Activated naive CD4-positive, alpha-beta T cell treated with anti-CD3 and anti-CD28 coated beads for 36 hours (primary cell): ENCODE measurements around the gene FBXL2. TPM values are rescaled to one million over a fixed set of nuclear protein-coding genes. Genes with fewer than 3 reads are reported as not detected.

ENCODE experiments used
- CTCF ChIA-PET: fragments of 350-600 bp; sonication (Branson Sonifier 250); formaldehyde crosslinking; loops from one replicate; lab custom pipeline; 2021; ENCODE audit warnings: antibody characterized with exemption; lab: Charles Lee
- DNase-seq: peaks from one replicate; pipeline ENCODE4 v3.0.0-alpha.2; 2020
- H3K27ac Mint-ChIP-seq: one replicate; pipeline ENCODE4 v1.8.0; 2021; ENCODE audit warnings: mild to moderate bottlenecking, mixed read lengths
- H3K27me3 Mint-ChIP-seq: one replicate; pipeline ENCODE4 v1.8.0; 2021; ENCODE audit warnings: low read depth, mixed read lengths
- H3K36me3 Mint-ChIP-seq: one replicate; pipeline ENCODE4 v1.8.0; 2021; ENCODE audit warnings: low read depth, mixed read lengths
- H3K4me1 Mint-ChIP-seq: one replicate; pipeline ENCODE4 v1.8.0; 2021; ENCODE audit warnings: low read depth, mixed read lengths
- H3K4me3 Mint-ChIP-seq: one replicate; pipeline ENCODE4 v1.8.0; 2021; ENCODE audit warnings: mild to moderate bottlenecking, moderate library complexity, mixed read lengths
- H3K9me3 Mint-ChIP-seq: one replicate; pipeline ENCODE4 v1.8.0; 2021; ENCODE audit warnings: mixed read lengths
- intact Hi-C: fragments of 100-400 bp; cut with micrococcal nuclease; formaldehyde crosslinking; loops from one replicate; pipeline ENCODE4 v1.15.1; 2023
- total RNA-seq, 2 experiments: library from RNA; stranded (reverse); gene quantifications; one replicate each; pipeline ENCODE4 v1.2.3, GENCODE V29; 2021

Gene FBXL2
- total RNA-seq, 2 experiments from 2014 or later, result not detected

DNA sequence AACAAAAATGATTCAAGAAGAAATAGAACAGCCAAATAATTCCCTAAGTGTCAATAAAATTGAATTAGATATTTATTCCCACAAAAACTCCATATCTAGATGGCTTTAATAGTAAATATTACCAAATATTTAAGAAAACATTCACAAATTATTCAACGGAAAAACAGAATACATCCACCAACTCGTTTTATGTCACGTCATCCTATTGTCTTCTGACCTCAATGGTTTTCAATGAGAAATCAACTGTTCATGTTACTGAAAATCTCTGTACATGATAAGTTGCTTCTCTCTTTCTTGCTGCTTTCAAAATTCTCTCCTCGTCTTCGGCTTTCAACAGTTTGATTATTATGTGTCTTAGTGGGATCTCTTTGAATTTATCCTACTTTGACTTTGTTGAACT lies 17.1 kb upstream of the FBXL2 start:
- intact Hi-C loops, result no loop called here
- no peaks in the 10 kb centered on the region for H3K9me3 Mint-ChIP-seq
- DNase-seq, result no peak
- CTCF ChIA-PET, result no interaction called here
- no peaks in the 10 kb centered on the region for H3K36me3 Mint-ChIP-seq
- H3K4me1 Mint-ChIP-seq, result no peaks in the 10 kb centered on the region
- H3K4me3 Mint-ChIP-seq, result no peak overlapping the region
- no peak overlapping the region for H3K27ac Mint-ChIP-seq
- peaks cover 4% of the 10 kb centered on the region for H3K27me3 Mint-ChIP-seq

DNA sequence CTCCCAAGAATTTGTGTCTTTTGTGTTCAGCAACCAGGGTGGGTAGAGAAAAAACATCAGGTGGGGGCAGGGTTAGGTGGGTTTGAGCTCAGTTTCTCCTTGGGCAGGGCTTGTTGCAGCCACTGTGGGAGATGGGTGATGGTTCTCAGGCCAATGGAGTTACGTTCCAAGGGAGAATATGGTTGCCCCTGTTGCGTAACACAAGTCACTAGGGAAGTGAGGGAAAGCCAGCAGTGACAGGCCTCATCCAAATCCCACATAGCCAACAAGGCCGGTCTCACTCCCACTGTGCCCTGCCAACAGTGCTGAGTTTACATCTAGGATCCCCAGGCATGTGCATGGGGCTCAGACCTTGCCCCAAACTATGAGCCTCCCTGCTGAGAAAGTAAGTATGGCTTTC lies 7.9 kb upstream of the FBXL2 start:
- Mint-ChIP-seq H3K27ac (no peak overlapping the region), H3K4me3 (no peak overlapping the region), H3K27me3 (peaks cover 11% of the 10 kb centered on the region), H3K36me3 (no peaks in the 10 kb centered on the region), H3K9me3 (peaks cover 7% of the 10 kb centered on the region), H3K4me1 (no peaks in the 10 kb centered on the region)
- CTCF ChIA-PET, result no interaction called here
- DNase-seq, result no peak
- intact Hi-C loops, result no loop called here

DNA sequence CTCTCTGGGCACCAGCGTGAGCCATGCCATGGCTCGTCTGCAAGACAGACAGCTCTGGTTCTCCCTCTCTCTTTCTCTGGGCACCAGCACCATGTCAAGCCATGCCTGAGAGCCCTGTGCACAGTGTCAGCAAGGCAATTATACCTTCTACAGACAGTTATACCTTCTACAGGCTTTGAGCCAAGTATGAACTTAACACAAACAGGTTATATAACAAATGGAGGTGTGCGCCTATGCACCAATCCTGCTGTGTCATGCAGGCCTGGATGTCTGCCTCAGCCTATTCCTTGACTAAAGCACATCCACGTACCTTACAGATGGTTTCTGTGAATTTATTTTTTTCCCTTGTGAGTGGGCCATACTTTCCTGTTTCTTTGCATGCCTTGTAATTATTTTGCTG lies 5.9 kb upstream of the FBXL2 start:
- no peaks in the 10 kb centered on the region for H3K4me1 Mint-ChIP-seq

DNA sequence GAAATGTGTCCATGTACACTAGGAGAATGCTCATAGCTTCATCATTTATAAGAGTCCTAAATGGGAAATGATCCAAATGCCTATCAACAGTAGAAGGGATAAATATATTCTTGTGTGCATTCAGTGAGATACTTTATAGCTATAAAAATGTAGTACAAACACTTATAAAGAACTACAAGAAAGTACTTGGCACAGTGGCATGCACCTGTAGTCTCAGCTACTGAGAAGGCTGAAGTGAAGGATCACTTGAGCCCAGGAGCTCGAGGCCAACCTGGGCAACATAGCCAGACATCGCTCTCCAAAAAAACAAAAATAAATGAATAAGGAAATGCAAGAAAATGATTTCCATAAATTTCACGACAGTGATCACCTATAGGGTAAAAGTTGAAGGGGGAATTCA lies 3.6 kb upstream of the FBXL2 start:
- no peak overlapping the region for H3K4me3 Mint-ChIP-seq
- intact Hi-C loops, result no loop called here
- H3K4me1 Mint-ChIP-seq, result peaks cover 3% of the 10 kb centered on the region
- peaks cover 22% of the 10 kb centered on the region for H3K27me3 Mint-ChIP-seq
- no peak overlapping the region for H3K27ac Mint-ChIP-seq
- no peaks in the 10 kb centered on the region for H3K9me3 Mint-ChIP-seq
- no peak for DNase-seq
- H3K36me3 Mint-ChIP-seq, result no peaks in the 10 kb centered on the region
- CTCF ChIA-PET, result no interaction called here

More for the DNA sequence above, 5.9 kb upstream of the FBXL2 start:
- no peak overlapping the region for H3K27ac Mint-ChIP-seq
- intact Hi-C loops, result no loop called here
- H3K4me3 Mint-ChIP-seq, result no peak overlapping the region
- no peaks in the 10 kb centered on the region for H3K36me3 Mint-ChIP-seq
- H3K27me3 Mint-ChIP-seq, result peaks cover 14% of the 10 kb centered on the region
- H3K9me3 Mint-ChIP-seq, result peaks cover 4% of the 10 kb centered on the region
- DNase-seq, result no peak
- CTCF ChIA-PET, result no interaction called here

DNA sequence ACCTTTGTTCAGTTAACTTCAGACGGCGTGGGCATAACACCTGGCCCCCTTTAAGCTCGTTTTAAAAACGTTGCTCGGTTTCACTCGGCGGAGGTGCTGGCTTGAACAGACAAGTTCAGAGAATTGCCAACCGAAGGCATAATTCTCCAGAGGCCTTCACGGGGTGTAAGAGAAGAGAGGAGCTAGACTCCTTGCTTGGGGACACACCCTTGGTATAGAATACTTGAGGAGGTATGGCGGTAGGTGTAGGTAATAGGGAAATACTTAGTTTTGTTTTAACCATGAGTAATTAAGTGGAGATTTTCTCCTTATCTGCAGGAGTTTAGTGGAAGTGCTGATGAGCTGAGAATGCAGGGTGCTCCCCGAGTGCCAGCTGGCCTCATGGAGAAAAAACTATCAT lies 921 bp downstream of the FBXL2 start:
- H3K27me3 Mint-ChIP-seq, result peaks cover 38% of the 10 kb centered on the region
- H3K4me1 Mint-ChIP-seq, result peaks cover 3% of the 10 kb centered on the region
- DNase-seq, result no peak
- intact Hi-C loops, result no loop called here
- H3K27ac Mint-ChIP-seq, result no peak overlapping the region
- H3K36me3 Mint-ChIP-seq, result no peaks in the 10 kb centered on the region
- H3K4me3 Mint-ChIP-seq, result no peak overlapping the region
- H3K9me3 Mint-ChIP-seq, result no peaks in the 10 kb centered on the region
- CTCF ChIA-PET, result interaction anchor here (1.1 kb wide), 1 partner anchor 95 kb away, joined by 3 read pairs; no protein-coding TSS in a partner anchor

DNA sequence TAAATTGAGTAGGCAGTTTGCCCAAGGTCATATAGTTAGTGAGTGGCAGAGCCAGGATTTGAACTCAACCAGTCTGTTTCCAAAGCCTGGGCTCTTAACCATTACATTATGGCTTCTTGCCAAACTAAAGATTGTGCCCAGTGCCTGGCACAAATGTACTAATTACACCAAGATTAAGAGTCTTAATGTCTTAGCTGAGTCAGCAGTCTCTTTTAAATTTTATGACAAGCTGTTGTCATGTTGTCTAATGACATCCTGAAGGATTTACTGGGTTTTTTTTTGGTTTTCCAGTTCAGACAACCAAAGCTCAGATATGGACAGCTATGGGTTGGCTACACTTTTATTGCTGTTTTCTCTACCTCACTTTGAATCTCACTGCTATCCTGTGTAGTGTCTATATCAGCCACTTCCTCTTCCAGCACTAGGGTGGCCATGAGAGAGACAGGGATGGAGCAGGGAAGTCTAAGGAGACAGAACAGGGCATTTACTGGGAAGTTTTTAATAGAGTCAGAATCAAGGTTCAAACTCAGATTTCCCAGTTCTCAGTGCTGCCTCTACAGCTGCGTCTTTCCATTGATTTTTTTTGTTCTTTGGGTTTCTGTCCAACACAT lies 10.5 kb downstream of the FBXL2 start:
- Mint-ChIP-seq H3K4me1 (no peaks in the 10 kb centered on the region), H3K9me3 (peaks cover 8% of the 10 kb centered on the region), H3K27me3 (peaks cover 38% of the 10 kb centered on the region), H3K36me3 (no peaks in the 10 kb centered on the region), H3K27ac (no peak overlapping the region), H3K4me3 (no peak overlapping the region)
- intact Hi-C loops, result no loop called here
- DNase-seq, result no peak
- CTCF ChIA-PET, result interaction anchor here (0.8 kb wide), 1 partner anchor 23 kb away, joined by 3 read pairs; no protein-coding TSS in a partner anchor

DNA sequence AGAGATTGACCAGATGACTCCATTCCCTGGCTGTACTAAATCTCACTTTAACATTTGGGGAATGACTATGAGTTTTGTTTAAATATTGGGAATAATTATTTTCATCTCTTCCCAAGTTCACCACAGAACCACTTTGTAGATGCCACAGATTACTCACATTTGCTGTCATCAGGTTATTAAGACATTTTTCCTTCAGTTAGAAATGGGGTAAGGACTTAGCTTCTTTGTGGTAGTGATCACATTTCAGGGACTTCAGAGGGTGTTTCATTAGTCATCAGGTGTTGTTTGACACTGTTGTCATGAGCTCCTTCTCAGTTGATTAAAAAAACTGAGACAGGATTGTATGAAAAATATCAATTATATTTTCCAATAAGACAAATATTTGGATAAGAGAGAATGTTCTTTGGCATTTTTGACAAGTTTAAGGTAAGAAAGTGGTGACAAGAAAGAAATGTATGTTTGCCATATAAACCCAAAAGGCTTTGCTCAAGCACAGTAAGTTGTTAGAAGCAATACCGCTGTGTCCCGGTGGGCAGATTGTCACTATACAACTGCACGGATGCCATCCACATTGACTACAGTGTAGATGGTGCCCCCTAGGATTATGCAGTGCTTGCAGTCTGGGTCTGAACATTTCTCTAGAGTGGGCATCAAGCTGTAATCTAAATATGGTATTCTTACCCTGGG lies 22.3 kb downstream of the FBXL2 start:
- Mint-ChIP-seq H3K4me1 (no peaks in the 10 kb centered on the region), H3K27ac (no peak overlapping the region), H3K36me3 (no peaks in the 10 kb centered on the region), H3K27me3 (peaks cover 7% of the 10 kb centered on the region), H3K4me3 (no peak overlapping the region), H3K9me3 (no peaks in the 10 kb centered on the region)
- intact Hi-C loops, result no loop called here
- DNase-seq, result no peak
- CTCF ChIA-PET, result interaction anchor here (1.4 kb wide), 1 partner anchor 73 kb away, joined by 3 read pairs; no protein-coding TSS in a partner anchor

DNA sequence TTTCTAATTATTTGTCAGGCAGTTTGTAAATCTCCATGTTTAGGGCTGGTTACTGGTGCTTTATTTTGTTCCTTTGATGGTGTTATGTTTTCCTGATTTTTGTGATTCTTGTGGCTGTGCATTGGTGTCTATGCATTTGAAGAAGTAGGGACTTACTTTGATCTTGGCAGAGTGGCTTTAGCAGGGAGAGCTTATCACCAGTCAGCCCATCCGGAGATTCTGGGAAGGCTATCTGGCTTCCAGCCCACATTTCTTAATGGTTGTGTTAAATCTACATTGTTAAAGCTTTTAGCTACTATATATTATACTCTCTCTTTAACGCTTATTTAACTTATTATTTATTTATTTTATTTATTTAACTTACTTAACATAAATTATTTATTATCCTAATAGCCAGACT lies 35.1 kb downstream of the FBXL2 start:
- no peaks in the 10 kb centered on the region for H3K4me1 Mint-ChIP-seq
- H3K4me3 Mint-ChIP-seq, result no peak overlapping the region
- H3K36me3 Mint-ChIP-seq, result no peaks in the 10 kb centered on the region
- CTCF ChIA-PET, result no interaction called here
- H3K27ac Mint-ChIP-seq, result no peak overlapping the region
- intact Hi-C loops, result no loop called here
- DNase-seq, result no peak
- peaks cover 13% of the 10 kb centered on the region for H3K27me3 Mint-ChIP-seq
- H3K9me3 Mint-ChIP-seq, result peaks cover 10% of the 10 kb centered on the region

DNA sequence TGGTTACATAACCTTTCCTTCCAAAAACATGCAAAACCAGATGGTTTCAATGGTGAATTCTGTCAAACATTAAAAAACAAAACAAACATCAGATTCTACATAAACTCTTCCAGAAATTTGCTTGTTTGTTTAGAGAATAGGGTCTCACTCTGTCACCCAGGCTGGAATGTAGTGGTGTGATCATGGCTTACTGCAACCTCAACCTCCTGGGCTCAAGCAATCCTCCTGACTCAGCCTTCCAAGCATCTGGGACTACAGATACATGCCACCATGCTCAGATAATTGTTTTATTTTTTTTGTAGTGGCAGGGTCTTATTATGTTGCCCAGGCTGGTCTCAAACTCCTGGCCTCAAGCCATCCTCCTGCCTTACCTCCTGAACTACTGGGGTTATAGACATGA lies 36.1 kb downstream of the FBXL2 start:
- CTCF ChIA-PET, result no interaction called here
- Mint-ChIP-seq H3K4me3 (no peak overlapping the region), H3K27me3 (peaks cover 10% of the 10 kb centered on the region), H3K27ac (no peak overlapping the region), H3K36me3 (no peaks in the 10 kb centered on the region), H3K4me1 (no peaks in the 10 kb centered on the region), H3K9me3 (peaks cover 10% of the 10 kb centered on the region)
- intact Hi-C loops, result no loop called here
- DNase-seq, result no peak

DNA sequence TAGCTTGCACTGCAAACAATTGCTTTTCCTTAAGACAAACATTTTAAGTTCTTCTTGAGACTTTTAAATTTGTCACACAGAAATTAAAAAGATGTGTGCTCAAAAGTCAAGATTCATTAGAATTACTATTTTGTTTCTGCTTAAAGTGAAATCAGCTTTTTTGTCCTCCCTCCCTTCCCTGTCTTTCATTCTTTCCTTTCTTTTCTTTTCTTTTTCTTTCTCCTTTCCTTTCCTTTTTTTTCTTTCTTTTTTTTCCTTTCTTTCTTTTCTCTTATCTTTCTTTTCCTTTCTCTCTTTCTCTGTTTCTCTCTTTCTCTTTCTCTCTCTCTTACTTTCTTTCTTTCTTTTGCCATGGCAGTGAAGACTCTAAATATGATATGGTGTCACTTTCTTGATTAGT lies 37.8 kb downstream of the FBXL2 start:
- no peak for DNase-seq
- intact Hi-C loops, result no loop called here
- Mint-ChIP-seq H3K9me3 (peaks cover 10% of the 10 kb centered on the region), H3K27ac (no peak overlapping the region), H3K4me3 (no peak overlapping the region), H3K4me1 (no peaks in the 10 kb centered on the region), H3K36me3 (no peaks in the 10 kb centered on the region), H3K27me3 (peaks cover 10% of the 10 kb centered on the region)
- CTCF ChIA-PET, result no interaction called here

DNA sequence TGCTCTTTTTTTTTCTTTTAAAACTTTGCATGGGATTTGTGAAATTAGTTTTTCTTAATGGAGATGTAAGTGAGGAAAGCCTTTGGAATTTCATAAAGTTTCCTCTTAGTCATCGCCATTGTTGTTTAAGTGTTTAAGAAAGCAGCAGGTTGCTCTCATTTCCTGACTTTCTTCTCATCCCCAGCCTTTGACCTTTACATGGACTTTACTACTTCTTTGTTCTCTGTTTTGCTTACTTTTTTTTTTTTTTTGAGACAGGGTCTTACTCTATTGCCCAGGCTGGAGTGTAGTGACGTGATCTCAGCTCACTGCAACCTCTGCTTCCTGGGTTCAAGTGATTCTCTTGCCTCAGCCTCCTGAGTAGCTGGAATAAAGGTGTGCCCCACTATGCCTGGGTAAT lies 38.6 kb downstream of the FBXL2 start:
- no peak for DNase-seq
- Mint-ChIP-seq H3K27ac (no peak overlapping the region), H3K9me3 (peaks cover 10% of the 10 kb centered on the region), H3K4me1 (no peaks in the 10 kb centered on the region), H3K27me3 (peaks cover 10% of the 10 kb centered on the region), H3K4me3 (no peak overlapping the region), H3K36me3 (no peaks in the 10 kb centered on the region)
- intact Hi-C loops, result no loop called here
- CTCF ChIA-PET, result no interaction called here

DNA sequence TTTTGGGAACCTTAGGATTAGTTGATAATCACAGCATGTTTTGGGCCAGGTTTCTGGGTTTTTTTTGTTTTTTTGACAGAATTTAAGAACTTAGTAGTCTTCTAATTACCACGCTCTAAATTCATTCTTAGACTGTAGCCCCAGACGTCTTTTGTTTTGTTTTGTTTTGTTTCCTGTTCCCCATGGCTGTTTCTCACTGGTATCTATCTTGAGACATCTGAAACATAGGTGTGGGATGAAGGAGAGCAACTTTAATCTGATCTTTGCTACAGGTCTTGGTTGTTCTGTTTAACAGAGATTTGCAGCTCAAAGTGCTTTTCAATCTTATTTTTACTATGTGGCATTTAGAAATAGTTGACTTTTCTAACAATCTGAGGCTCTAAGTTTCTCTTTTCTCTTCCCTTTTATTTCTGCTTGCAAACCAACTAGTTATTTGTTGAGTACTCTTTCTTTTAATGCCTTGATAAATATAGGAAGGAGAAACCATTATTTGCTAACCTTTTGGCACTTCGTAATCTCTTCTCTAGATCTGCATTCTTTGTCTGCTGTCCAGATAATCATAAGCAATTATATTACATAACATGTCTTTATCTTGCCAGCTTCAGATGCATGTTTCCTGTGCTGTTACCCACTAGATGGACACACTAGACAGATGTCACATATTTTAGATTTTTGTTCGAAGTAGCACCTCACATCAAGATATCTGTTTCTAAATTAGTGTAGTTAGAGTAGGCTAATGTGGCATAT lies 40.9 kb downstream of the FBXL2 start:
- Mint-ChIP-seq H3K36me3 (no peaks in the 10 kb centered on the region), H3K4me3 (no peak overlapping the region)
- CTCF ChIA-PET, result interaction anchor here (1.1 kb wide), 1 partner anchor 55 kb away, joined by 3 read pairs; no protein-coding TSS in a partner anchor

More for the DNA sequence above, 40.9 kb downstream of the FBXL2 start:
- Mint-ChIP-seq H3K27me3 (peaks cover 8% of the 10 kb centered on the region), H3K27ac (no peak overlapping the region), H3K4me1 (no peaks in the 10 kb centered on the region), H3K9me3 (no peaks in the 10 kb centered on the region)
- intact Hi-C loops, result no loop called here
- DNase-seq, result no peak
